Measurements from ENCODE around the gene HOXC6.
"Not testable (repeated sequence)": the region's sequence is repeated elsewhere in the genome, so short reads cannot be mapped to it uniquely, and the experiment has no call there.

Gene HOXC6

DNA sequence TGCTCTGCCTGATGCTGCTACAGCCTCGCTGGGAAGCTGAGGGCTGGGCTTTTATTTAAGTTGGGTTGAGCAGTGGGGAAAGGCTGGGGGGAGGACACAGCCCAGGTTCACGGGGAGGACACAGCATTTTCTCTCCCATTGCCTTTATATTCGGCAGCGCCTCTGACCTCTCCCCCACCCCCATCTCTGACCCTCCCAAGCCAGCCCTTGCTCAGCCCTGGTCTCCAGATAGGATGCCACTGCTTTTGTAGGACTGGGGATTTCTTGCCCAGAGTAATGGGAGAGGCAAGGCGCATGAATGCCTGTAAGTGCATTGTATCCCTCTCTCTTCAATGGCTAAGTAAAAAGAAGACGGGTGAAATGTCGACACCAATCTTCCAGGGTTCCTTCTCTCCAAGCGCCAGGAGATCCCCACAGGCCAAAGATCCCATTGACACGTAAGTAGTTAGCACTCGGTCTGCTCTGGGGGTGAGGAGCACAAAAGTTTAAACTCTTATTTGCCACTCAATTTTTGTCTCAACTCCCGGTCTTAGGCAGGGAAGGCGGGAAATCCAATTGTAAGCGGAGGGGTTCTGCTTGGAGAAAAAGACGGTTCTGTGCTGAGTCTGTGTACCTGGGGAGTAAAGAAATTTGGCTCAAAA lies 30.0 kb downstream of the HOXC6 start:
- no peak for DNase-seq (ENCODE audit: low read depth)

GRCh38 chr12:54059668-54060067 lies 31.4 kb downstream of the HOXC6 start:
- DNase-seq (ENCODE audit: low read depth): no peak

DNA sequence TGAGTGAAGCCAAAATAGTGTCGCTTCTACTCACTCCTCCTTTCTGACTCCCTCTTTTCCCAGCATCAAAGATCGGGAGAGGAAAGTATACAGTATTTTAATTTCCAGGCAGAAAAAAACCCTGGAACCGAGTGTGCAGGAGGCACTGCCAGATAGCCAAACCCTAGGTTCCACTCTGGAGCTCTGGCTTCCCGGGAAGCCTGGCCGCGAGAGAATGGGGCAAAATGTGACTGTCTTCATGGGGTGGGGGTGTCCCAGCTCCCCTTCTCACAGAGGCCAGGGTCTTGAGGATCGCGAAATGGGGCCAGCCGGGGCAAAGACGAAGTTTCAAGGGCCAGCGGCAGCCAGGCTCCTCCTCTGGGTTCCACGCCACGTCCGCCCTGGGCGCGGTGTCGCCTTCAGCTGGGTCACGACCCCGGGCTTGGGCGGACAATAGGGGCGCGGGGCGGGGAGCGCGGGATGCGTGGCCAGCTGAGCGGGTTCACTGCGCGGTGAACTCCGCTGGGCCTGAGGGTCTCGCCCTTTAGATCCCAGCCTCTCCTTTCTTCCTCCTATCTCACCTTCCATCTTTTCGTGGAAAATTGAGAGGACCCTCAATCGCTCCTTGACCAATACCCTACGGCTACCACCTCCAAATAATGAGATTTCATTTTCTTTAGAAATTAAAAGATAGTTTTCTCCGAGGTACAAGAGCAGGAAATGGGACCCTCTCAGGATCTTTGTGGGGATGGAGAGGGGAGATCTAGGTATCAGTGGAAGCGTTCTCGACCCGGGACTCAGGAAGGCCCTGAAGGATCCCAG lies 32.1 kb downstream of the HOXC6 start:
- no peak for DNase-seq (ENCODE audit: low read depth)

- DNase-seq (ENCODE audit: low read depth): no peak
Measured at GRCh38 chr12:54060975-54061778, 32.9 kb downstream of the HOXC6 start.

GRCh38 chr12:54065677-54066076 lies 37.4 kb downstream of the HOXC6 start:
- DNase-seq (ENCODE audit: low read depth): no peak

GRCh38 chr12:54066408-54066807 lies 38.2 kb downstream of the HOXC6 start:
- no peak for DNase-seq (ENCODE audit: low read depth)

DNA sequence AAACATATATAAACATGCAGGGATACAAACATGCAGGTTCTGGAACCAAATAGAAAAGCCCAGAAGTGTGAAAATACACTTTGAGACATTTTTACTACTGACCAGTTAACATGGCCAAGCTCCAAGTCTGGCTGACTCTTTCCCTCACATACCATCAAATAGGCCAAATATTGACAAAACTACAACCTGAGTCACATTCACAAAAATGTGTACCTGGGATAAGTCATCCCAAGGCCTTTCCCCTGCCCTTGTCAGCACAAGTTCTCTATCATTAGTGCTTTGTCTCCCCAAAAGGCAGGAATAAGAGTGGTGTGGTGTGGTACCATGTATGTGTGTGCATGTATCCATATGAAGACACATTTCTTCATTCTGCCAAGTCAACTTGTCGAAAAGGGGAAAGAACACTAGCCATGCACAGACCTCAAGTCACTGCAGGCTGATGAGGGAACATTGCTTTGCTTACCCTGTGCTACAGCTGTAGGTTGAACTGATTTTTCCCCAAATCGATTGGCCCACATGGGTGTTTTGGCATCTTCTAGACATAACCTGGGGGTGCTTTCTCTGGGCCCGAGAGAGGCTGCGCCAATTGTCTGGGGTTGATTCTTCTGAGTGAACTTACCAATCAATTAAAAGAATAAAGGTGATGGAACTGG lies 40.3 kb downstream of the HOXC6 start:
- DNase-seq (ENCODE audit: low read depth): no peak

DNA sequence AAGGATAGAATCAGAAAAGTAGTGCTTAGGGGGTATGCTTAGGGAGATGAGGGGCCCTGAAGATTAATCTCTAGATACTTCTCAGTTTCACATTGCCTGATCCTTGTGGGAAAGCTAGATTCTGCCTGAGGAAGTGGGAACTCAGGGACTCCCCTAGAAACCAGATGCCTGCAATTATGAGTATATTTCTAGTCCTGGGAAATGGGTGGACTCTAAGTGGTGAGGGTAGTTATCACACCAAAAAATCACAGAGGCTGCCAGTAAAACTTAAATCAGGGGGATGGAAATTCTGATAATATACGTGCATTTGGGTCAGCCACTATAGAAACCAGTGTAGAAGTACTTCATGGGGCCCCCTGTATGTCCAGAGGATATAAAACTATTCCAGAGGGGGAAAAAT lies 43.7 kb downstream of the HOXC6 start:
- no peak for DNase-seq (ENCODE audit: low read depth)

DNA sequence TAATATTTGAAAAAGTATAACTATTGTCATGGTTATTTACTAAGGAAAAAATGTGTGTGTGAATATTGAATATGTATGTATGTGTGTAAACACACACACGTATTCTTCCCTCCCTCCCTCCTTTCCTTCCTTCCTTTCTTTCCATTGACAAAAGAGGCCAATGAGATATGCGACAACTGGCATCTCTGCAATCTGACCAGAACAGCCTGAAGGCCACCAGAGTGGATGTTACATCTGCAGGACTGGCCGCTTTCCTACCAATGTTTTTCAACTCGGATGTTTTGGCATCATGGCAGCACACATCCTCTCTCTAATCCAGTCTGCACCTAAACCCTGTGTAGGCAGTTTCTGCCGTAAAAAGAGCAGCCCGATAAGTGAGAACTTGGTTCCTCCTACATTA lies 46.1 kb downstream of the HOXC6 start:
- DNase-seq (ENCODE audit: low read depth): no peak

- DNase-seq (ENCODE audit: low read depth): no peak
Measured at GRCh38 chr12:54075409-54075808, 47.2 kb downstream of the HOXC6 start.

DNA sequence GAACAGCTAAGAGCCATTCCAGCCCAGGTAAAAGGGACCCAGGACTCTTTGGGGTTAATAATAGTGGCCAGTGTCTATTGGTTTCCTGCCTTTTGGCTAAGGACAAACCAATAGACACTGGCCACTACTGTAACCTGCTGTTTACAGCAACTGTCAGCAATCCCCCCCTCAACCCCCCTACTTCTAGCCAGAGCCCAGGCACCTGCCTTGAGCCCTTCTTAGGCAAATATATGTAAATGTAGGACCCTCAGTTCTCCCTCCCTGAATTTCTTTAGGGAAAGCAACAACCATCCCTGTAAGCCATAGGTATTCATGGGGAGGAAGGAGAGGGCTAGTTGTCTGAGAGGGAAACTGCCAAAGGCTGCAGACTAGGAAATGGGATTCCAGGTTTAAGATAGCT lies 47.7 kb downstream of the HOXC6 start:
- no peak for DNase-seq (ENCODE audit: low read depth)

GRCh38 chr12:54077843-54078242 lies 49.6 kb downstream of the HOXC6 start:
- not testable (repeated sequence) for DNase-seq (ENCODE audit: low read depth)

DNA sequence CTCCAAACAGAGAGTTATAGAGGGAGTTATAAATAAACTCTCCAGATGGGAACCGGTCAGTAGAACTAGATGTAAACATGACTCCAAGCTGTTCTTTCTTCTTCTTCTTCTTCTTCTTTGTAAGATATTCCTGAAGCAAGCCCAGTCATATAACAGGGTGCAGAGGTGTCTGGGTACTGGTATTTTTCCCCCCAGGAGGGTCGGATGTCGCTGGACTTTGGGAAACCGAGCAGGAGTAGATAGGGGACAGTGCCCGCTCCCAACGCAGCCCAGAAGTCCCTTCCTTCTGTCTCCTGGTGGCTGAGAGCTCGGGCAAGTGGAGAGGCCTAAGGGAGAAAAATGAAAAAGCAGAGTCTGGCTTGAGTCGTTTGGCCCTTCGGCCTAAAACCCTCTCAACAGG lies 50.9 kb downstream of the HOXC6 start:
- not testable (repeated sequence) for DNase-seq (ENCODE audit: low read depth)

All from activated T-cell treated with anti-CD3 and anti-CD28 coated beads for 24 hours (primary cell).